Thyroid gland (tissue), 4 donors: ENCODE data around the gene TADA1. TPM values are rescaled to one million over a fixed set of nuclear protein-coding genes. Genes with fewer than 3 reads are reported as not detected.

Source experiments
- DNase-seq, 2 donors: peaks; one replicate each; pipeline ENCODE4 v3.0.0-alpha.2; 2019
- H3K27ac ChIP-seq, 3 donors: fragments of 200-600 bp; sonication (generic); 1 replicate in 2 of 3; 2 replicates in 1 of 3; pipeline ENCODE4 v1.5.1; 2016 to 2019; ENCODE audit warnings: mild to moderate bottlenecking in 1 of 3, moderate library complexity in 1 of 3
- H3K27me3 ChIP-seq: fragments of 200-600 bp; sonication (generic); one replicate; pipeline ENCODE4 v1.5.1; 2019
- H3K36me3 ChIP-seq, 2 donors: fragments of 200-600 bp; sonication (generic); one replicate each; pipeline ENCODE4 v1.5.1; 2016 to 2019
- H3K4me1 ChIP-seq, 2 donors: fragments of 200-600 bp; sonication (generic); one replicate each; pipeline ENCODE4 v1.5.1; 2017 to 2019
- H3K4me3 ChIP-seq, 3 donors: fragments of 200-600 bp; sonication (generic); replicated peaks in 1 of 3; 1 replicate in 2 of 3; 2 replicates in 1 of 3; pipeline ENCODE4 v1.5.1; 2016; ENCODE audit warnings: mild to moderate bottlenecking in 1 of 3
- H3K9me3 ChIP-seq: fragments of 200-600 bp; sonication (generic); one replicate; pipeline ENCODE4 v1.5.1; 2017
- POLR2A ChIP-seq, 2 donors: fragments of 450-650 bp; IDR thresholded peaks; one replicate each; pipeline ENCODE4 v1.6.1; 2017; ENCODE audit warnings: antibody characterized with exemption in 2 of 2, mild to moderate bottlenecking in 2 of 2, moderate library complexity in 1 of 2
- WGBS, 2 donors: methylation state at CpG; one replicate each; pipeline ENCODE4 v1.1.5; 2017; 5-methylcytosine and 5-hydroxymethylcytosine counted together
- intact Hi-C: fragments of 100-400 bp; cut with DNase I; formaldehyde crosslinking; loops from one replicate; pipeline ENCODE4 v1.15.1; 2023
- total RNA-seq, 4 donors: library from RNA; depleted of rRNA; stranded (reverse); fragments of >200 nt; gene quantifications; one replicate each; pipeline ENCODE4 v1.2.3, GENCODE V29; 2016
- TF ChIP-seq, protein P1 (sequence below), 6 experiments: fragments of 200-600 bp in 3 of 6; fragments of 450-650 bp in 3 of 6; sonication (generic) in 3 of 6; IDR thresholded peaks; one replicate each; pipeline ENCODE4 v1.5.1; 2016 to 2019; ENCODE audit warnings: antibody characterized with exemption in 6 of 6, mild to moderate bottlenecking in 2 of 6, inconsistent platforms in 1 of 6, moderate library complexity in 1 of 6

The TADA1 gene
- total RNA-seq, 4 donors from 2014 or later, result 14.6 to 17.3 (median 16.1) TPM

DNA sequence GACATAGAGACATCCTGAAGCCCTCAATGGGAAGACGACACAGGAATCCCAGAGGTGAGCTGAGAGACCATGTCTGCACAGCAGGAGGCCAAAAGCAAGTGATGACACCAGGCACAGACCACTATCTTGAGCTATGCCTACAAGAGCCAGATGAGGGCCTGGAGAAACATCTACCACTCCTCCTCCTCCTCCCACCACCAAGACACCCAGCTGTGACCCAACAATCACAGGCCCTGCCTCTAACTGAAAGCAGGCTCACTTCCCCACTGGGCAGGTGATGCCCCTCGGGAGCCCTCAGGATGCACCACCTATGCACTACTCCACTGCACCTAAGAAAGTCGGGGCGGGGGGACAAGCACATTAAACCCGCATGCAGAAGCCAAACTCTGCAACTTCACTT, 16.5 kb downstream of the TADA1 start:
- Histone ChIP-seq H3K9me3 (no peaks in the 10 kb centered on the region), H3K4me1 (peaks cover 6 to 10% of the 10 kb centered on the region in 2 donors), H3K36me3 (peaks cover 11 to 16% of the 10 kb centered on the region in 2 donors), H3K27ac (no peak overlapping the region), H3K27me3 (no peaks in the 10 kb centered on the region), H3K4me3 (no peak overlapping the region)
- WGBS, 2 donors, result 72 to 83% methylated on average over 5 of the region's 5 CpGs
- TF ChIP-seq POLR2A (IDR thresholded peaks at IDR 0.05), result no peak
- TF ChIP-seq, protein P1, sequence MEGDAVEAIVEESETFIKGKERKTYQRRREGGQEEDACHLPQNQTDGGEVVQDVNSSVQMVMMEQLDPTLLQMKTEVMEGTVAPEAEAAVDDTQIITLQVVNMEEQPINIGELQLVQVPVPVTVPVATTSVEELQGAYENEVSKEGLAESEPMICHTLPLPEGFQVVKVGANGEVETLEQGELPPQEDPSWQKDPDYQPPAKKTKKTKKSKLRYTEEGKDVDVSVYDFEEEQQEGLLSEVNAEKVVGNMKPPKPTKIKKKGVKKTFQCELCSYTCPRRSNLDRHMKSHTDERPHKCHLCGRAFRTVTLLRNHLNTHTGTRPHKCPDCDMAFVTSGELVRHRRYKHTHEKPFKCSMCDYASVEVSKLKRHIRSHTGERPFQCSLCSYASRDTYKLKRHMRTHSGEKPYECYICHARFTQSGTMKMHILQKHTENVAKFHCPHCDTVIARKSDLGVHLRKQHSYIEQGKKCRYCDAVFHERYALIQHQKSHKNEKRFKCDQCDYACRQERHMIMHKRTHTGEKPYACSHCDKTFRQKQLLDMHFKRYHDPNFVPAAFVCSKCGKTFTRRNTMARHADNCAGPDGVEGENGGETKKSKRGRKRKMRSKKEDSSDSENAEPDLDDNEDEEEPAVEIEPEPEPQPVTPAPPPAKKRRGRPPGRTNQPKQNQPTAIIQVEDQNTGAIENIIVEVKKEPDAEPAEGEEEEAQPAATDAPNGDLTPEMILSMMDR (IDR thresholded peaks at IDR 0.05), result no peak
- intact Hi-C loops, result no loop called here
- DNase-seq, result no peak

GRCh38 chr1:166858726-166859419, 17.2 kb downstream of the TADA1 start:
- Histone ChIP-seq H3K36me3 (peaks cover 11 to 16% of the 10 kb centered on the region in 2 donors), H3K4me1 (peaks cover 8 to 10% of the 10 kb centered on the region in 2 donors), H3K9me3 (no peaks in the 10 kb centered on the region), H3K4me3 (no peak overlapping the region), H3K27ac (peak overlapping the region in 1 of 3 donors; percentile 36), H3K27me3 (no peaks in the 10 kb centered on the region)
- 74 to 77% methylated on average over 7 of the region's 7 CpGs for WGBS, 2 donors
- no peak for DNase-seq
- no peak for TF ChIP-seq POLR2A (IDR thresholded peaks at IDR 0.05)
- TF ChIP-seq, protein P1 (IDR thresholded peaks at IDR 0.05), result no peak
- intact Hi-C loops, result no loop called here

DNA sequence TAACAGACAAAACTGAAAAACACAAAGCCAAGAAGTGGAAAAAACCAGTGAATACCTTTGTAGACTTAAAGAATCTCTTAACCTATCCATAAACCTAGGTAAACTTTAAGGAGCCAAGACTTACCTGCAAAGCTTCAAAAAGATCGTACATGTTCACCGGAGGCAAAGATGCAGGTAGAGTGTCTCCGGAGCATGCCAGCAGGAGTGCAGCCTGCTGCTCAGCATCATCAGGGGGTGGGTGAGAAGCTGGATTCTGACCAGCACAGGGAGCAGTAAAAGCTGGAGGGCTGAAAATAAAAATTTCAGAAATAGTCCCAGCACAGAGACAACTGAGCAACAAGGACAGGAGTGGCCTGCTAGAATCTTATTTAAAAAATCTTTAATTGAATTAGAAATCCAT, 18.1 kb downstream of the TADA1 start:
- peaks cover 8 to 10% of the 10 kb centered on the region in 2 donors for H3K4me1 ChIP-seq
- intact Hi-C loops, result no loop called here
- no peaks in the 10 kb centered on the region for H3K9me3 ChIP-seq
- peaks cover 11 to 16% of the 10 kb centered on the region in 2 donors for H3K36me3 ChIP-seq
- H3K27me3 ChIP-seq, result no peaks in the 10 kb centered on the region
- no peak for TF ChIP-seq POLR2A (IDR thresholded peaks at IDR 0.05)
- TF ChIP-seq, protein P1 (IDR thresholded peaks at IDR 0.05), result no peak
- H3K27ac ChIP-seq, result no peak overlapping the region
- H3K4me3 ChIP-seq, result no peak overlapping the region
- DNase-seq, result no peak
- WGBS, 2 donors, result 94 to 99% methylated on average over 3 of the region's 3 CpGs

DNA sequence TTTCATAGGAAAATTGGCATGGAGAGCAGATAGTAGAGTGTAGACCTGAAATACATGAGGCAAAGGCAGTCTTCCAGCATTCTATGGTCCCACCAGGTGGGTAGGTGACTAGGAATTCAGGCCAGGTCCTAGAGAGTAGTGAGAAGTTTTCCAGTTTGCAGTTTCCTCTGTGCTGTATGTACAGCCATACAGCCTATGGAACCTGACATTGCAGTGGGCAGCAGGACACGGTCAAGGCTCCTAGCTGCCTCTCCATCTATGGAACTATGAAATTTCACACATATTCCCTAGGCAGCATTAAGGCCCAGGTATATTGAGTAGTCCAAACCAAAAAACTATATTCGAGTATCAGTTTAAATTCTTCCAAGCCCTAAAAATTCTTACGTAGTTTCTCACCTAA, 20.5 kb downstream of the TADA1 start:
- H3K27ac ChIP-seq, result no peak overlapping the region
- 91 to 92% methylated on average over 3 of the region's 3 CpGs for WGBS, 2 donors
- no peaks in the 10 kb centered on the region for H3K9me3 ChIP-seq
- H3K27me3 ChIP-seq, result no peaks in the 10 kb centered on the region
- peaks cover 8 to 10% of the 10 kb centered on the region in 2 donors for H3K4me1 ChIP-seq
- intact Hi-C loops, result no loop called here
- peaks cover 19 to 20% of the 10 kb centered on the region in 2 donors for H3K36me3 ChIP-seq
- TF ChIP-seq POLR2A (IDR thresholded peaks at IDR 0.05), result no peak
- TF ChIP-seq, protein P1 (IDR thresholded peaks at IDR 0.05), result no peak
- DNase-seq, result no peak
- no peak overlapping the region for H3K4me3 ChIP-seq

DNA sequence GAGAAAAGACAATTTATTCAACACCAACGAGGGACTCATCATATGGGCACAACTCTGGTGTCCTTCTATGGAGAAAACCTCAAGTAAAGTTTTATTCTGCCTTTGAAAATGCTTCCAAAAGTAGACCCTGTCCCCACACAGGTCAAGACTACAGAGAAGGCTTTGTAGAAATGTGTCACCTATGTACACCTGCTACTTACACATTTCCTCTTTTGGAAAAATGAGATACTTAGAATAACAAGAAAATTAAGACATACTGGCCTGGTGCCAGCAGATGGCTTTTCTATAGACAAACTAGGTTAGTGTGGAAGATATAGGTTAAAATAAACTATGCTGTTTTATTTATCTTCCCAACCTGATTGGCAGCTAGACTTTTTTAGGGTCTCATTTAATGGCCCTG, 23.1 kb downstream of the TADA1 start:
- no peak overlapping the region for H3K4me3 ChIP-seq
- intact Hi-C loops, result no loop called here
- no peak for TF ChIP-seq POLR2A (IDR thresholded peaks at IDR 0.05)
- TF ChIP-seq, protein P1 (IDR thresholded peaks at IDR 0.05), result no peak
- peaks cover 8 to 10% of the 10 kb centered on the region in 2 donors for H3K4me1 ChIP-seq
- no peaks in the 10 kb centered on the region for H3K9me3 ChIP-seq
- DNase-seq, result no peak
- WGBS, 2 donors, result 2 to 50% methylated on average over 1 of the region's 1 CpG
- no peaks in the 10 kb centered on the region for H3K27me3 ChIP-seq
- H3K36me3 ChIP-seq, result peaks cover 37% of the 10 kb centered on the region in 2 donors
- H3K27ac ChIP-seq, result no peak overlapping the region
